GM21825 (cell line): ENCODE results near the gene FAM53B.
A peak's percentile ranks its signal among the peaks of the same experiment; 100 is the strongest.

Source experiments
- ATAC-seq: cut with Tn5 transposase; IDR thresholded peaks from one replicate; pipeline ENCODE4 v1.9.1; 2021; ENCODE audit warnings: mild to moderate bottlenecking, moderate library complexity; ENCODE audit not compliant: unreplicated experiment

The FAM53B gene

GRCh38 chr10:124742413-124743190 lies 1.6 kb downstream of the FAM53B start:
- no peak for ATAC-seq

DNA sequence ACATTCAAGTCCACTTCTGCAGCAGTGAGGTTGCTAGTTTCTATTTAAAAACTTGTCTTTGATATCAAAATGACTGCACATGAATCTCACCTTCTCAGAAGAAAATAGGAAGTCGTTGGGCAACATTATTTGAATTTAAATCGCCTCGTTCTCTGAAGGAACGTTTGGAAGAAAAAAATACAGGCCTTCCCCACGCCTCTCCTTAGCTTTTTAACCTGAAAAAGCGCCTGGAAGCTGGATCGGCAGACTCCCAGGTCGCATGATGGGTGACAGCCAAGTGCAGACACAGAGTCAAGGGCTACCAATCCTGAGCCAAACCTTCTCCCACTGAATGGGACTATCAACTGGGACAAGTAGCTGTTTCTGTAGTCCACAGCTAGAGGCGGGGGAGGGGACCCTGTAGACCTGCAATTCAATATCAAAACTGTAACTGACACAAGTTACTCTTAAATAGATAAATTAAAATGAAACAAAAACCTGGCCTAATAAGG lies 2.2 kb downstream of the FAM53B start:
- ATAC-seq = no peak

GRCh38 chr10:124741281-124741921 lies 2.8 kb downstream of the FAM53B start:
- peak; percentile 36 for ATAC-seq

- peak; percentile 20 for ATAC-seq
These were observed 3.6 kb downstream of the FAM53B start for GRCh38 chr10:124740369-124741280.

DNA sequence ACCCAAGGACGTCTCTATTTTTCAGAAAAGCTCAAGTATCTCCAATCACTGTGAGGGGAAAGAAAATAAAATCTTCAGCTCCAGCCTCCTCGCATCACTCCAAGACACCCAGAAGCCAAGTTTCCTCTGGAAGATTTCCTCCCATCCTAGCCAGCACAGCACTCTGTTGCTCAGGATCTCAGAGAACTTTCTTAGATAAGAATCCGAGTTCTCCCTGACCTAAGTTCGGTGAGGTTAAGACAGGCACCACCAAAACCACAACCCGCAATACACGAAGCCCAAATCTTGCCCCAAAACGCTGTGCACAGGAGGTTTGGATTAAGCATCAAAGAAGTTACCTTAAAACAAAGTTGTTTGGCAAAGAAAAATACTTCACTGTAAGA lies 4.2 kb downstream of the FAM53B start:
- ATAC-seq = no peak

DNA sequence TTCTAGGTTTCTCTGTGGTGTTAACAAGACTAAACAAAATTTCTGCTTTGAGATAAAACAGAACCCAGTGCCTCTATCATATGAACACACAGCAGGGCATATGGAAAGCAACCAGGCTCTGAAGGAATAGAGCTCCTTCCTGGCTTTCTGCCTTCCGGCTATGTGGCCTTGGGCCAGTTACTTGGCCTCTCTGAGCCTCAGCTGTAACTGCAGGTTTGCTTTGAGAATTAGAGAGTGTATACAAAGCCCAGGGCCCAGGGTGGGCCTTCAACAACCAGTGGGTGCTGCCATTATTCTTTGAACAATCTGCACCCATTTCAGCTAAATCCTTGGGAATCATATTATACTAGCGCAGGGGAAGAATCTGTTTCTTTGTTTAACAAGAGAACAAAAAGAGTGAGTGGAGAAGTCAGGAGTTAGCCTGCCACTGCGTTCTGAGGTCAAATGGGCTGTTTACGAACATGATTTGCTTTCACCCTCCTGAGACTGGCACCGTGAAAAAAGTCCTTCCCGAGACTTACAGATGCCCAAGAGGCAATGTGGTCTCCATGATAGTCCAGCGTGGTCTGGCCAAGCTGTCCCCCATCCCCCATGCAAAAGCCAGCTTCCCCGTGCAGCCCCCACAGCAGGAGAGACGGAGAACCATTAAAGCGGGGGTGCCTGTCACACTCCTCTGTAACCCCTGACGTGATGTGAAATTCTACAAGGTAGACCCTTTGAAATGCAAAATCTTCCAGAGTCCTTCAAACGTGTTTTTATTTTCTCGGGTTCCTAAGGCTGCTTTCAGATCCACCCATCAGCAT lies 4.9 kb downstream of the FAM53B start:
- no peak for ATAC-seq

- no peak for ATAC-seq
These were observed 5.7 kb downstream of the FAM53B start for GRCh38 chr10:124738441-124738840.

- no peak for ATAC-seq
These were observed 6.5 kb downstream of the FAM53B start for GRCh38 chr10:124737708-124738107.

DNA sequence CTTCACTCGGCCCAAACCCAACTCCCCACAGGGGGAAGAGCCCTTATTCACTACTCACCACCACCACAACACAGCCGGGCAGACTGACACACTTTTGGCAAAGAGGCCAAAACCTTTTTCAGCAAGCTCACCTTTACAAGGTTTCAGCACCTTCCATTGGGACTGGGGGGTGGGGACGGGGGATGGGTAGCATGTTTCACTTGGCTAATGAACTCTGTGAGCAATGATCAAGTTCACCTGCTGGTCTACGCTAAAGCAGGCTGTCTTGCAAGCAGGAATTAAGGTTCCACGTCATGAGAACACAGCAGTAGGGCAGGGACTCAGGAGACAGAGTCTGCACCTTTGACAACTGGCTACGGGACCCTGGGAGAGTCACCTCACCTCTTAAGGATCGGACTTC lies 7.0 kb downstream of the FAM53B start:
- no peak for ATAC-seq

DNA sequence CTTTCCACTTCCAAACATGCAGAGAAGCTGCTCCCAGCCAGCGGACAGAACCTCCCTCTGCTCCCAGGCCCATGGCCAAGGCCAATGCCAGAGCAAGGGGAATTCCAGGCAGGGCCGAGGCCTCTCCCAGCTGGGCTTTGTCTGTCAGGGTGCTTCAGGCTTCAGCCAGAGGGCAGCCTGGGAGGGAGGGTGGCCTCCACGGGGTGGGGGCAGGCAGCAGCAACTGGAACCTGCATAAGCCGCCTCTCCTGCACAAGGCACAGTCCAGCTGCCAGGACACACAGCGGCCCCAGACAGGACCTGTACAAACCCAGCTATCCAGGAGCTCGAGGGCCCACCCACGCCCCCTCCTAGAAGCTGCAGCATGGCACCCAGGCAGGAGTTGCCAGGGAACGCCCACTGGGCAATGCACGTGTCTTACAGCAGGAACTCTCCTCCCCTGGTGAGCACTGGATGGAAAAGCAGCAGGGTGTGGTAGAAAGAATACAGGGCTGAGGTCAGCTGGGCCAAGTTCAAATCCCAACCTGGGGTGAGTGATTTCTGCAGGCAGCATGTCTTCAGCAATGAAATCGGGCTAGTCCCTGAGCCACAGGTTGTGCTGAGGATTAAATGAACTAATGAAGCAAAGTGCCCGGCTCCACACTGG lies 7.6 kb downstream of the FAM53B start:
- no peak for ATAC-seq

DNA sequence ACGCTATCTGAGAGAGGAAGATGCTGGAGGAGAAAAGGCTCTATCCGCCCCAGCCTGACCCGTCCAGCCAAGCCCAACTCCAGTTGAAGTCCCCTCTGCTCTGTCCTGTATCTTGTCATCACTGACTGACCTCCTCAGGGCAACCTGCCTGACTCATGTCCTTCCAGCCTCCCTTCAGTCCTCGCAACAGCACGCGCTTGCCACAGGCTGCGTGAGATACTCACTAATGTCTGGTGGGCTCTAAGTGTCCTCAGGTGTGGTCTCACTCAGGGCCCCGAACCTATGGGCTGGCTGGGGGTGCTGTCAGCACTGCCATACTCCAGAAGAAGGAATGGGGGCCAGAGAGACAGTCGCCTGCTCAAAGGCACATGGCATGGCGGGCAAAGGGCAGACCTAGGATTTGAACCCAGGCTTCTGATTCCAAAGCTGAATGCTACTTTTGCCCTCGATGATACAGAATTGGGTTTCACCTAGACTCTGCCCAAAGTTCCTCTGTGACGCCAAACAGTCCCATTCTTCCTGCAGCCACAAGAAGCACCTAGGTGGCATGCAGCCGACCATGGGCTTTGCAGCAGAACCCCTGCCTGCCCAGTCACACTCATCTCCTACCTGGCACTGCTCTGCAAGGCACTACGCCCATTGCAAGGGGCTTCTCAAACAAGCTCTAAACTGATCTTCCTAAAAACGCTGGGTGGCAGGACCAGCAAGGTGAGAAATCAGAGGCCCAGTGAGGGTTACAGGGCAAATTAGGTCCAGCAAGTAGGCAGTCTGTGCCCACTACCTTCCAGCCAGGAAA lies 8.5 kb downstream of the FAM53B start:
- no peak for ATAC-seq

GRCh38 chr10:124734311-124735166 lies 9.6 kb downstream of the FAM53B start:
- ATAC-seq = no peak

DNA sequence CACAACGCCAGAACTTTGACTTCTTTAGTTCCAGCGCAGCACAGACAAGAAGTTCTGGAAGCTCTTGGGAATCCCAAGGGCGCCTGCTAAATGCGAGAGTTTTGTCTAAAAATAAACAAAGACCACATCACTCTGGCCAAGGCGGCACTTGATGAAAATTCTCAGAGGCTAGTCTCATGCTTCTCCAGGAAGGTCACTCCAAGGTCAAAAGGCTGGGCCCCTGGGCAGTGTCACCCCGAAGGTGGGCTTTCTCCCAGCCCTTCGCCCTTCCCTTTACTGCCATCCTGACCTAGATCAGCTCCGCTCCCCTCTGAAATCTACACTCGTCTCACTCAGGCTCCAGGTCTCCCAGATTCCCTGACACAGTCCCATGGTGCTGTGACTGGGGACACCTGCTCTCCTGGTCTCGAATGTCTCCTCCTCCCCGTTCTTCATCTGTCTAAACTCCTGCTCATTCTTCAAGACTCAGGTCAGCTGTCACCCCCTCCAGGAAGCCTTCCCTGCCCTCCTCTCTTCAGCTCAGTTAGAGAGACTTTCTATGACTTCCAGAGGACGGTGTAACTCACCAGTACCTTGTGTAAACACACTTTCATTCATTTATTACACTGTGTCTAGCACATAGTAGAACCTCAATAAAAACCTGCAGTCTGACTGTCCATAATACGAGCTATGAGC lies 10.5 kb downstream of the FAM53B start:
- no peak for ATAC-seq

DNA sequence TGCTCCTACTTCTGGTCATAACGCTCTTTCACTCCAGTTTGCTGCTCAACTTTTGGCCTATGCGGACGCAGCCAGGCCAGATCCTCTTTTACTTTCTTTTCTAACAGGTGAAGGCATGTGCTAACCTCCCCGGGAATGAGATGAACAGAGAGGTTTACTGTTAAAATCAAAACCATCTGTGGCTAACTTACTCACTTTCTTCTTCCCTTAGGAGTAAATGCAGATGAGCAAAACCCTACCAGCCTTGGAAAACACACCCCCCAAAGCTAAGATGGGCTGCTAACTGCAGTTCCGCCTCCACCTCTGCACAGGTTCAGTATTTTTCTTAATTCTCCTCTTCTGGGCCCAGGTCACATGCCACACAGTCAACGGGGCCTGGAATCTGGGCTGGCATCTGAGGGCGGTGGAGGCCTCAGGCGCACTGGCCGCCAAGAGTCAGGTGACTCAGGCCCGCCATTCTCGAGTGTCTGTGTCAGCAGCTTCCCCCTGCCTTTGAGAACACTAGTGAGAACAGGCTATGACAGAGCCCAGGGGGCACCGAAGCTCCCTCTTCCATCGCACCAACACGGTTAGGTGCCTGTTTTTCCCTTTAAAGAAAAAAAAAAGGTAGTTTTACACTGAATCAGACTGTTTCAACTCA lies 11.1 kb downstream of the FAM53B start:
- peak; percentile 48 for ATAC-seq

GRCh38 chr10:124731551-124731950 lies 12.6 kb downstream of the FAM53B start:
- ATAC-seq = no peak

- ATAC-seq = no peak
These were observed 13.4 kb downstream of the FAM53B start for GRCh38 chr10:124730790-124731189.
